Retinal pigment epithelial cell (primary cell): Measurements from ENCODE around the gene SRGN.

Experiments used
- DNase-seq: peaks from one replicate; pipeline ENCODE4 v3.0.0-alpha.2; 2010; ENCODE audit warnings: low read depth
- H3K4me3 ChIP-seq: 2 replicates; pipeline ENCODE4 v1.5.1; 2011; ENCODE audit warnings: mild to moderate bottlenecking, low read length, control low read depth, moderate library complexity
- TF ChIP-seq, protein P1 (sequence below): conservative IDR thresholded peaks from 2 replicates; pipeline ENCODE4 v1.5.1; 2011; ENCODE audit warnings: low read depth, low read length, control low read depth, inconsistent platforms

SRGN gene

DNA sequence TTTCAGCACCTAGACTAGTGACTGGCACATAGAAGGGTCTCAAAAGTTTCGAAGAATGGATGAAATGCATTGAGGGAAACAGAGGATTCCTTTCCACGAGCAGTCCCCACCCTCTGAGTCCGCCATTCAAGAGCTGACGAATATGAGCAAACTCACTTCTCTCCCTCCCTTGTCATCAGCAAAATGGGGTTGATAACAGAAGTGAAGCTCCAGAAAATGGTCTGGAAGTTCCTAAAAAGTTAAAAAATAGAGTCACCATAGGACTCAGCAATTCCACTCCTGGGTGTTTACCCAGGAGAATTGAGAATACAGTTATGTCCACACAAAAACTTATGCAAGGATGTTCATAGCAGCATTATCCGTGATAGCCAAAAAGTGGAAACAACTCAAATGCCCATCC, 25.0 kb upstream of the SRGN start:
- TF ChIP-seq, protein P1, sequence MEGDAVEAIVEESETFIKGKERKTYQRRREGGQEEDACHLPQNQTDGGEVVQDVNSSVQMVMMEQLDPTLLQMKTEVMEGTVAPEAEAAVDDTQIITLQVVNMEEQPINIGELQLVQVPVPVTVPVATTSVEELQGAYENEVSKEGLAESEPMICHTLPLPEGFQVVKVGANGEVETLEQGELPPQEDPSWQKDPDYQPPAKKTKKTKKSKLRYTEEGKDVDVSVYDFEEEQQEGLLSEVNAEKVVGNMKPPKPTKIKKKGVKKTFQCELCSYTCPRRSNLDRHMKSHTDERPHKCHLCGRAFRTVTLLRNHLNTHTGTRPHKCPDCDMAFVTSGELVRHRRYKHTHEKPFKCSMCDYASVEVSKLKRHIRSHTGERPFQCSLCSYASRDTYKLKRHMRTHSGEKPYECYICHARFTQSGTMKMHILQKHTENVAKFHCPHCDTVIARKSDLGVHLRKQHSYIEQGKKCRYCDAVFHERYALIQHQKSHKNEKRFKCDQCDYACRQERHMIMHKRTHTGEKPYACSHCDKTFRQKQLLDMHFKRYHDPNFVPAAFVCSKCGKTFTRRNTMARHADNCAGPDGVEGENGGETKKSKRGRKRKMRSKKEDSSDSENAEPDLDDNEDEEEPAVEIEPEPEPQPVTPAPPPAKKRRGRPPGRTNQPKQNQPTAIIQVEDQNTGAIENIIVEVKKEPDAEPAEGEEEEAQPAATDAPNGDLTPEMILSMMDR = no peak
- no peak overlapping the region for H3K4me3 ChIP-seq
- DNase-seq = no peak

DNA sequence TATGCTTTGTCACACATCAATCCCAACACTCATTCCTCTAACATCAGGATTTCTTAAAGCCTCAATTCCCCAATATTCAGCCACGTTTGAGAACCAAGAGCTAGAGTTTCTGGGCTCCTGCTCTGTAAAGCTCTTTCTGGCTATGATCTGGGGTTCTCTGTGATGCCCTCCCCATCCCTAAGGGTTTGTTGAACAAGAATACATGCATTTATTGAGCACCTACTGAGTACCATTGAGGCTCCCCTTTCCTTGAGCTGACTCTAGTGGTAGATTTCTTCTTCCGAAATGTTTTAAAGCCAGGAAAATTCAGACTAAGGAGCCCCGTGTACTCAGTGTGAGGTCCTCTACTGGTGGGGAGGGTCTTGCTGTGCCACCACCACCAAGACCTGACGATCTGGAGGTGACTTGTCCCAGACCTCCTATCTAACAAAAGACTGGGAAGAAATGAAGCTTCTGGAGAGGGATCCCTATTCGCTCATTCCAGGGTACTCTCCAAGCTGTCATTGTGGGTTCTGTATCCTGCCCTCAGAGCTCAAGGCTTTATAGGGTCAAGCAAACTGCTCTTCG, 23.1 kb upstream of the SRGN start:
- no peak overlapping the region for H3K4me3 ChIP-seq
- TF ChIP-seq, protein P1 = no peak
- DNase-seq = no peak

DNA sequence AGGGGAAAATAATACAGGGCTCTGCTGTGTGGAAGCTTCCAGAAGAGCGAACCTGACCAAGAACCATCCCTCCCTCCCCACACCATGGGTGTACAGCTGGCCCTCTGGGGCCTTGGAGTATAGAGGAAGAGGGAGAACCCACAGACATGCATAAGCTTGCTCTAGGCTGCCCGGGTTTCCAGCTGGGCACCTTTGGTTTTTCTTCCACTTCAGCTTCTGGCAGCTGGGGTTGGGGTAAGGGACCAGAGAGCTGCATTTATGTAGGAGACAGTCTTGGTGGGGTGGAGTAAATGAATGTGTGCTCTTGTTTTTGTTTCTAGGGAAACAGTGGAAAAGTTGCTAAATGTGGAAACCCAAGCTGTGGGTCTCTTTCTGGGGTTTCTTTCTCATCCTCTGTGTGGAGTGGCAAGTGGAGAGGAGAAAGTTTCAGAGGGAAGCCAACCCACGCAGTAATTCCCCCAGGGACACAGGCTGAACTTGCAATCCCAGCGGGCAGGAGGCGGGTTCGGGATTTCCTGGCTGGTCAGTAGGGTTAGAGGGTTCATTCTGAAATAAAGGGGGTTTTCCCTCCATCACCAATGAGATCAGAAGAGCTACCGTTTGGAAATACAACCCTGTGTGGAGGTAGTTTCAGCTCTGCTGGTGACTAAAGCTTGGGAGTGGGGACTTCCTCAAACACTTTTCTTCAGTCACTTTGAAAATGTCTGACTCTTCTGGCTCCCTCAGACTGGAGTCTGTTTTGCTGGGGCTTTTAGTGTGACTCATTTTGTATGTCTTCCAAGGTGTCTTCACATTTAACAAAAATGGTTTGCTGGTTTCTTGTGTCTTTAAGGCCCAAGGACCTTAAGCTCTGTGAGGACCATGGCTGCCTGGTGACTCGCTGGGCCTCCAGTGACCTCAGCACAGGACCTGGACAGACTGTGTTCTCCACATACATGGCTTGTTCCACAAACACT, 22.2 kb upstream of the SRGN start:
- DNase-seq = no peak
- no peak overlapping the region for H3K4me3 ChIP-seq

DNA sequence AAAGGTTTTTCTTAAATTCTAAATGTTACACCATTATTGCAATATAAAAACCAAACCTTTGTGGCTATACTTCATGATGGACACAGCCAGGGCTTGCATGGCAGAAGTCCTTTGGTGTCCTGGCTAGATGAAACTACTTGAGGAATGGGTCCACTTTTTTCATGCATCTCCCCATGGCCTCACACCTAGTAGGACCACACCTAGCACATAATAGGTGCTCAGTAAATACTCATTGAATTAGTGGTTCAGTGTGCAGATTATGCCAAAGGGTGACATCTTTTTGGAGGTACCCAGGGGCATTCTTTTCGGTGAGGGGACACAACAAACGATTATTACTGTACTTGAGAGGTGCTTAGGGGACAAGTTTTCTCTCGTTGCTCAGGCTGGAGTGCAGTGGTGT, 20.7 kb upstream of the SRGN start:
- DNase-seq = no peak
- TF ChIP-seq, protein P1 = no peak
- H3K4me3 ChIP-seq = no peak overlapping the region

More for the DNA sequence above, 22.2 kb upstream of the SRGN start:
- TF ChIP-seq, protein P1 = no peak

DNA sequence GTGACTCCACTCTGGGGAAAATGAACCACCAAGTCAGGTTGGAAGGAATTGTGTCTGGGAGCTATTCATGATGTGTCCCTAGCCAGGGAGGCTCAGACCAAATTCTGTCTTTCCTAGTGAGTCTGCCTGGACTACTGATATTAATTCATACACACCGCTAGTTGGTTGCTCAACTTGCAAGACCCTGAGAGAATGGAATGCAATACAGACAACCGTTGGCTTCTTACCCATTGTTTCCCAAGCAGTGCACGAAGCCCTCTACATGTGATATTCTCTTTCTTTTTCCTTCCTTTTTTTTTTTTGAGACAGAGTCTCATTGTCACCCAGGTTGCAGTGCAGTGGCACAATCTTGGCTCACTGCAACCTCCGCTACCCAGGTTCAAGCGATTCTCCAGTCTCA, 19.4 kb upstream of the SRGN start:
- DNase-seq = no peak

DNA sequence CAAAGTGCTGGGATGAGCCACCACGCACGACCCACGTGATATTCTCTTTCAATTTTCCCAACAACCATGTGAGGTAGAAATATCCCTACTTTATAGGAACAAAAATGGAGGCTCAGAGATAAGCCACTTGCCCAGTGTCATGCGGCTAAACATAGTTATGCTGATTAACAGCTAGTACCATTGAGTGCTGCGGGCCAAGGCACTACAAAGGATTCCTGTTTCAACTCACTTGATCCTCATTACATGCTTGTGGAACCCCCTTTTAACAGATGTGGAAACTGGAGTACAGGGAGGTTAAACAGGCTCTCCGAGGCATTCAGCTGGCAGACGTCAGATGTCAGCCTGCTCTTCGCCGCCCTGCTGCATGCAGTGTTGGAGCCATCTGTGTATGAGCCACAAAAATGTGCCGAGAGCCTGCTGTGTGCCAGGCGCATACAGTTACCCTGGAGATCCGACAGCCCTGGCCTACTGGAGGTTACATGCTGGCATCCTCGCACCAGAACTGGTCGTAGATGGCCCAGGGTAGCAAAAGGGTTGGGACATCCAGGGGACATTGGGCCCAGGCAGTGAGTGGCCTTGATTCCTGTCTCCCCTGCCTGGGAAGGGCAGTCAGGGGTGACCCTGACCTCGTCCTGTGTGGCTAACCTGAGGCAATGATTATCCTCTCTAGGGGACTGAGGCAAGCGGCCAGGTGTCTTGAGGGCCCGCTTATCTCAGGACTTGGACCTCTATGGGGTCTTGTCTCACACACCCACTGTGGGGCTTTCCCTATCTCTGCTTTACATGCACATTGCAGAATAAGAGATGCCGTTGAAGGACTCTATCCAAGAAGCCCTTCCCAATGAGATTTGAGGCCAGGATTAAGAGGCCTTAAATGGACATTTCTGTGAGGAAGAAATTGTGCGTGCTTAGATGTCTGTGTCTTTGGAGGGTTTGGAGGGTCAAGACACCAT, 18.5 kb upstream of the SRGN start:
- no peak for DNase-seq
- TF ChIP-seq, protein P1 = no peak
- H3K4me3 ChIP-seq = no peak overlapping the region

More for the DNA sequence above, 19.4 kb upstream of the SRGN start:
- TF ChIP-seq, protein P1 = no peak
- no peak overlapping the region for H3K4me3 ChIP-seq
